Panc1 (cell line): Measurements from ENCODE around the gene HHIP.

ENCODE experiments used
- POLR2AphosphoS5 ChIP-seq: IDR thresholded peaks from 2 replicates; pipeline ENCODE4 v1.6.1; 2012; ENCODE audit warnings: mild to moderate bottlenecking, low read depth, low read length, moderate library complexity
- SIN3A ChIP-seq: IDR thresholded peaks from 2 replicates; pipeline ENCODE4 v1.6.1; 2012; ENCODE audit warnings: low read depth, mild to moderate bottlenecking, low read length, moderate library complexity, borderline replicate concordance; ENCODE audit not compliant: insufficient read depth
- TF ChIP-seq, protein P1 (sequence below): fragments of 450-650 bp; IDR thresholded peaks from 2 replicates; pipeline ENCODE4 v1.5.1; 2017; ENCODE audit warnings: mild to moderate bottlenecking
- TF ChIP-seq, protein P2 (sequence below), 2 experiments: IDR thresholded peaks; 2 replicates each; pipeline ENCODE4 v1.6.1; 2011 to 2012; ENCODE audit warnings: low read depth in 2 of 2, control low read depth in 1 of 2, low read length in 1 of 2, mild to moderate bottlenecking in 1 of 2, moderate library complexity in 1 of 2; ENCODE audit not compliant: insufficient read depth in 1 of 2

DNA sequence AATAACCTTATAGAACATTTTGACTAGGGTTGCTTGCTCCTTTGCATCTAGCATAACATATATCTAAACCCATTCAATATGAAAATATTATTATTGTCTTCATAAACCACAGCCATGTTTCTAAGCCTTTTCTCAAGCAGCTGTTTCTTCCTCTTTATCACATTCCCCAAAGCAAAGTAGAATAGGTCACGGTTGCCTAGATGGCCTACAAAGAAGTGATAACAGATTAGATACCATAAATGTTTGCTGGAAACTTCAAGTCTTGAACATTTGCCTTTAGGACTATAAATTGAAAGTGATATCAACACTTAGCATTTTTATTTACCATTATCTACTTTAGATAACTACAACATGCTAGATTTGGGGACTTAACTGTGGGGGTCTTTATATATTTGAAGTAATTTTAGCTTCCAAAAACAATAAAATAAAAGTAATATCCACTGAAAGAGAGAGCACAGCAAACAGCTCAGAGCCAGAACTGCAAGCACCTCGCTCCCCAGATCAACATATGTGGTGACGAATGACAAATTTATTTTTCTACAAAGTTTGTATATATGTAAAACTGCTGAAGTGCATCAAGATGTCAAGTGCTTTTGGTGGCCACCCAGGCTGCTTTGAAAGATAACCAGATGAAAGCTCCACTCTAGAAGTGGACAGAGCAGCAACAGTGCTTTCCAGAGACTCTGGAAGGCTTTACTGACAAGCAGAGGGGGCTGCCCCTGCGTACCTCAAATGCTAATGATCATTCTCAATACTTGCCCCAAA lies 8.0 kb downstream of the HHIP start:
- TF ChIP-seq, protein P1, sequence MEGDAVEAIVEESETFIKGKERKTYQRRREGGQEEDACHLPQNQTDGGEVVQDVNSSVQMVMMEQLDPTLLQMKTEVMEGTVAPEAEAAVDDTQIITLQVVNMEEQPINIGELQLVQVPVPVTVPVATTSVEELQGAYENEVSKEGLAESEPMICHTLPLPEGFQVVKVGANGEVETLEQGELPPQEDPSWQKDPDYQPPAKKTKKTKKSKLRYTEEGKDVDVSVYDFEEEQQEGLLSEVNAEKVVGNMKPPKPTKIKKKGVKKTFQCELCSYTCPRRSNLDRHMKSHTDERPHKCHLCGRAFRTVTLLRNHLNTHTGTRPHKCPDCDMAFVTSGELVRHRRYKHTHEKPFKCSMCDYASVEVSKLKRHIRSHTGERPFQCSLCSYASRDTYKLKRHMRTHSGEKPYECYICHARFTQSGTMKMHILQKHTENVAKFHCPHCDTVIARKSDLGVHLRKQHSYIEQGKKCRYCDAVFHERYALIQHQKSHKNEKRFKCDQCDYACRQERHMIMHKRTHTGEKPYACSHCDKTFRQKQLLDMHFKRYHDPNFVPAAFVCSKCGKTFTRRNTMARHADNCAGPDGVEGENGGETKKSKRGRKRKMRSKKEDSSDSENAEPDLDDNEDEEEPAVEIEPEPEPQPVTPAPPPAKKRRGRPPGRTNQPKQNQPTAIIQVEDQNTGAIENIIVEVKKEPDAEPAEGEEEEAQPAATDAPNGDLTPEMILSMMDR: no peak
- TF ChIP-seq POLR2AphosphoS5 (no peak), SIN3A (no peak)
- TF ChIP-seq, protein P2, sequence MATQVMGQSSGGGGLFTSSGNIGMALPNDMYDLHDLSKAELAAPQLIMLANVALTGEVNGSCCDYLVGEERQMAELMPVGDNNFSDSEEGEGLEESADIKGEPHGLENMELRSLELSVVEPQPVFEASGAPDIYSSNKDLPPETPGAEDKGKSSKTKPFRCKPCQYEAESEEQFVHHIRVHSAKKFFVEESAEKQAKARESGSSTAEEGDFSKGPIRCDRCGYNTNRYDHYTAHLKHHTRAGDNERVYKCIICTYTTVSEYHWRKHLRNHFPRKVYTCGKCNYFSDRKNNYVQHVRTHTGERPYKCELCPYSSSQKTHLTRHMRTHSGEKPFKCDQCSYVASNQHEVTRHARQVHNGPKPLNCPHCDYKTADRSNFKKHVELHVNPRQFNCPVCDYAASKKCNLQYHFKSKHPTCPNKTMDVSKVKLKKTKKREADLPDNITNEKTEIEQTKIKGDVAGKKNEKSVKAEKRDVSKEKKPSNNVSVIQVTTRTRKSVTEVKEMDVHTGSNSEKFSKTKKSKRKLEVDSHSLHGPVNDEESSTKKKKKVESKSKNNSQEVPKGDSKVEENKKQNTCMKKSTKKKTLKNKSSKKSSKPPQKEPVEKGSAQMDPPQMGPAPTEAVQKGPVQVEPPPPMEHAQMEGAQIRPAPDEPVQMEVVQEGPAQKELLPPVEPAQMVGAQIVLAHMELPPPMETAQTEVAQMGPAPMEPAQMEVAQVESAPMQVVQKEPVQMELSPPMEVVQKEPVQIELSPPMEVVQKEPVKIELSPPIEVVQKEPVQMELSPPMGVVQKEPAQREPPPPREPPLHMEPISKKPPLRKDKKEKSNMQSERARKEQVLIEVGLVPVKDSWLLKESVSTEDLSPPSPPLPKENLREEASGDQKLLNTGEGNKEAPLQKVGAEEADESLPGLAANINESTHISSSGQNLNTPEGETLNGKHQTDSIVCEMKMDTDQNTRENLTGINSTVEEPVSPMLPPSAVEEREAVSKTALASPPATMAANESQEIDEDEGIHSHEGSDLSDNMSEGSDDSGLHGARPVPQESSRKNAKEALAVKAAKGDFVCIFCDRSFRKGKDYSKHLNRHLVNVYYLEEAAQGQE (IDR thresholded peaks at IDR 0.05; ENCODE audit: insufficient read depth in 1 of 2, low read depth in 2 of 2, low read length in 1 of 2): no peak
